Right lobe of liver (tissue), 6 donors: ENCODE results near the gene OR51B2. TPM values are rescaled to one million over a fixed set of nuclear protein-coding genes. Genes with fewer than 3 reads are reported as not detected.

Source experiments
- ATAC-seq, 4 donors: fragments of 200-7000 bp; cut with Tn5 transposase; one replicate each; pipeline ENCODE4 v1.9.1; 2020; ENCODE audit warnings: mild to moderate bottlenecking in 4 of 4, moderate library complexity in 4 of 4
- DNase-seq, 3 donors: peaks; one replicate each; pipeline ENCODE4 v3.0.0-alpha.2; 2020
- H3K27ac ChIP-seq, 3 donors: fragments of 200-600 bp; one replicate each; pipeline ENCODE4 v1.8.0; 2022
- H3K27me3 ChIP-seq, 2 donors: fragments of 200-600 bp; one replicate each; pipeline ENCODE4 v1.8.0; 2022
- H3K36me3 ChIP-seq, 4 donors: fragments of 200-600 bp; sonication (generic) in 1 of 4; one replicate each; pipeline versions ENCODE4 v1.5.1 to v1.8.0; 2017 to 2022; ENCODE audit warnings: control low read depth in 1 of 4
- H3K4me1 ChIP-seq, 4 donors: fragments of 200-600 bp; sonication (generic) in 1 of 4; one replicate each; pipeline versions ENCODE4 v1.5.1 to v1.8.0; 2017 to 2022; ENCODE audit warnings: control low read depth in 1 of 4
- H3K4me3 ChIP-seq, 3 donors: fragments of 200-600 bp; one replicate each; pipeline ENCODE4 v1.8.0; 2022
- H3K9me3 ChIP-seq, 4 donors: fragments of 200-600 bp; sonication (generic) in 1 of 4; one replicate each; pipeline versions ENCODE4 v1.5.1 to v1.8.0; 2017 to 2022; ENCODE audit warnings: control low read depth in 1 of 4
- POLR2A ChIP-seq: fragments of 450-650 bp; IDR thresholded peaks from one replicate; pipeline ENCODE4 v1.6.1; 2017; ENCODE audit warnings: antibody characterized with exemption, mild to moderate bottlenecking
- WGBS: methylation state at CpG from one replicate; pipeline ENCODE4 v1.1.6; 2018; ENCODE audit warnings: low coverage, low lambda C conversion rate; ENCODE audit not compliant: insufficient coverage; ENCODE audit errors: missing lambda C conversion rate; 5-methylcytosine and 5-hydroxymethylcytosine counted together
- intact Hi-C, 2 donors: fragments of 100-400 bp; cut with DNase I; formaldehyde crosslinking; loops; one replicate each; pipeline versions ENCODE4 v1.11.2 to v1.14.1; 2022
- long read RNA-seq: library from polyadenylated mRNA; unstranded; transcript quantifications from one replicate; pipeline ENCODE4 v2.0.0, GENCODE V29; 2019
- total RNA-seq, 6 experiments: library from RNA; depleted of rRNA in 2 of 6; stranded (reverse); fragments of >200 nt in 2 of 6; fragmentation: NEBNext Ultra II Directional in 3 of 6; extraction: Animal tissue kit (Norgen Biotek cat#: 25700) in 3 of 6; gene quantifications; one replicate each; pipeline versions ENCODE4 v1.1.0 to v1.2.4, GENCODE V29; 2016 to 2023
- TF ChIP-seq, protein P1 (sequence below), 4 donors: fragments of 200-600 bp in 3 of 4; fragments of 450-650 bp in 1 of 4; IDR thresholded peaks; one replicate each; pipeline versions ENCODE4 v1.5.1 to v1.8.0; 2016 to 2022; ENCODE audit warnings: antibody characterized with exemption in 4 of 4, mild to moderate bottlenecking in 2 of 4
- donor health status: DM: no; HTN: yes; CAD: no.
- donor health status: DM: no; HTN: no; CAD: no.
- donor health status: DM: no; HTN: no; CAD: no.
- donor health status: DM: no; HTN: yes; CAD: no.
- donor health status: DM: no; HTN: yes; CAD: no.

OR51B2 gene, protein sequence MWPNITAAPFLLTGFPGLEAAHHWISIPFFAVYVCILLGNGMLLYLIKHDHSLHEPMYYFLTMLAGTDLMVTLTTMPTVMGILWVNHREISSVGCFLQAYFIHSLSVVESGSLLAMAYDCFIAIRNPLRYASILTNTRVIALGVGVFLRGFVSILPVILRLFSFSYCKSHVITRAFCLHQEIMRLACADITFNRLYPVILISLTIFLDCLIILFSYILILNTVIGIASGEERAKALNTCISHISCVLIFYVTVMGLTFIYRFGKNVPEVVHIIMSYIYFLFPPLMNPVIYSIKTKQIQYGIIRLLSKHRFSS
- total RNA-seq, result not detected
- long read RNA-seq, result 0 reads

- no peaks in the 10 kb centered on the region for H3K9me3 ChIP-seq
- H3K36me3 ChIP-seq, result no peaks in the 10 kb centered on the region
- no peak for DNase-seq
- H3K27me3 ChIP-seq, result no peaks in the 10 kb centered on the region
- intact Hi-C loops, result no loop called here
- ATAC-seq, result no peak
- no peak within 1 kb of the TSS for H3K4me3 ChIP-seq
- H3K4me1 ChIP-seq, result no peaks in the 10 kb centered on the region
- no peak within 1 kb of the TSS for H3K27ac ChIP-seq
- WGBS, result 41% methylated on average over 3 of the region's 3 CpGs
- TF ChIP-seq, protein P1, sequence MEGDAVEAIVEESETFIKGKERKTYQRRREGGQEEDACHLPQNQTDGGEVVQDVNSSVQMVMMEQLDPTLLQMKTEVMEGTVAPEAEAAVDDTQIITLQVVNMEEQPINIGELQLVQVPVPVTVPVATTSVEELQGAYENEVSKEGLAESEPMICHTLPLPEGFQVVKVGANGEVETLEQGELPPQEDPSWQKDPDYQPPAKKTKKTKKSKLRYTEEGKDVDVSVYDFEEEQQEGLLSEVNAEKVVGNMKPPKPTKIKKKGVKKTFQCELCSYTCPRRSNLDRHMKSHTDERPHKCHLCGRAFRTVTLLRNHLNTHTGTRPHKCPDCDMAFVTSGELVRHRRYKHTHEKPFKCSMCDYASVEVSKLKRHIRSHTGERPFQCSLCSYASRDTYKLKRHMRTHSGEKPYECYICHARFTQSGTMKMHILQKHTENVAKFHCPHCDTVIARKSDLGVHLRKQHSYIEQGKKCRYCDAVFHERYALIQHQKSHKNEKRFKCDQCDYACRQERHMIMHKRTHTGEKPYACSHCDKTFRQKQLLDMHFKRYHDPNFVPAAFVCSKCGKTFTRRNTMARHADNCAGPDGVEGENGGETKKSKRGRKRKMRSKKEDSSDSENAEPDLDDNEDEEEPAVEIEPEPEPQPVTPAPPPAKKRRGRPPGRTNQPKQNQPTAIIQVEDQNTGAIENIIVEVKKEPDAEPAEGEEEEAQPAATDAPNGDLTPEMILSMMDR (IDR thresholded peaks at IDR 0.05), result no peak
- TF ChIP-seq POLR2A, result no peak
Measured at GRCh38 chr11:5324197-5324596, at the start of gene OR51B2. Gene OR51B2 (minus strand): TSS chr11:5324297. CDS start chr11:5324297, 0 bp downstream.

GRCh38 chr11:5369789-5370188 lies 45.7 kb upstream of the OR51B2 start:
- H3K36me3 ChIP-seq, result no peaks in the 10 kb centered on the region
- no peak overlapping the region for H3K4me3 ChIP-seq
- no peaks in the 10 kb centered on the region for H3K4me1 ChIP-seq
- no peak overlapping the region for H3K27ac ChIP-seq
- TF ChIP-seq, protein P1 (IDR thresholded peaks at IDR 0.05), result no peak
- no peak for TF ChIP-seq POLR2A
- no peaks in the 10 kb centered on the region for H3K27me3 ChIP-seq
- ATAC-seq (no peak), DNase-seq (no peak)
- intact Hi-C loops, result no loop called here
- no peaks in the 10 kb centered on the region for H3K9me3 ChIP-seq

GRCh38 chr11:5368502-5369043 lies 44.5 kb upstream of the OR51B2 start:
- WGBS, result 51% methylated on average over 3 of the region's 3 CpGs
- Histone ChIP-seq H3K27ac (no peak overlapping the region), H3K36me3 (no peaks in the 10 kb centered on the region), H3K4me3 (no peak overlapping the region), H3K27me3 (no peaks in the 10 kb centered on the region), H3K9me3 (no peaks in the 10 kb centered on the region), H3K4me1 (no peaks in the 10 kb centered on the region)
- intact Hi-C loops, result no loop called here
- no peak for DNase-seq
- no peak for TF ChIP-seq POLR2A
- TF ChIP-seq, protein P1 (IDR thresholded peaks at IDR 0.05), result no peak
- ATAC-seq, result no peak

DNA sequence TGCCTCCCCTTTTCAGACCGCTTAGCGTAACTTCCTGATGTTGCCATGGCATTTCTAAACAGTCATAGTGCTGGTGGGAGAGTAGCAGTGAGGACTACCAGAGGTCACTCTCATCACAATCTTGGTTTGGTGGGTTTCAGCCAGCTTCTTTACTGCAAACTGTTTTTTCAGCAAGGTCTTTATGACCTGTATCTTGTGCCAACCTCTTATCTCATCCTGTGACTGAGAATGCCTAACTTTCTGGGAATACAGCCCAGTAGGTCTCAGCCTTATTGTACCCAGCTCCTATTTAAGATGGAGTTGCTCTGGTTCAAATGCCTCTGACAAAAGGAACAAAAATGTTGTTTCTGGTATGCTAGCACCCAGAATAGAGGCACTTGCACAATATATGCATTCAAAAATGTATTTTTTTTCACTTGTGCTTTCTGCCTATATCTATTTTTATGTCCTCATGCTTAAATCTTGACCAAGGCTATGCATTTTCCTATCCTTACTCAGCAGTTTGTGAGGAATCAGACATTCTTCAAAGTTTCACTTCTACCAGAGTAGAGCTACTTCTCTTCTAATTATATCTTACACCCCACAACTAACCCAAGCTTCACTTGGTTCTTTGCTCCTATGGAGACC lies 43.5 kb upstream of the OR51B2 start:
- H3K4me3 ChIP-seq, result no peak overlapping the region
- ATAC-seq (no peak), DNase-seq (no peak)
- no peaks in the 10 kb centered on the region for H3K4me1 ChIP-seq
- WGBS, result no CpG with 5 or more reads among the region's 2 CpGs
- TF ChIP-seq, protein P1 (IDR thresholded peaks at IDR 0.05), result no peak
- no peak for TF ChIP-seq POLR2A
- H3K27me3 ChIP-seq, result no peaks in the 10 kb centered on the region
- H3K36me3 ChIP-seq, result no peaks in the 10 kb centered on the region
- no peaks in the 10 kb centered on the region for H3K9me3 ChIP-seq
- intact Hi-C loops, result no loop called here
- H3K27ac ChIP-seq, result no peak overlapping the region
